ENCODE data around the gene DNASE2.

The DNASE2 gene

GRCh38 chr19:12864721-12865715 lies 16.2 kb downstream of the DNASE2 start:
- H3K27me3 ChIP-seq (ENCODE audit: control insufficient read depth, insufficient read depth, low read length), result no peaks in the 10 kb centered on the region

GRCh38 chr19:12864143-12864542 lies 17.1 kb downstream of the DNASE2 start:
- no peak overlapping the region for H3K4me2 ChIP-seq (ENCODE audit: low read length)
- no peak overlapping the region for H3K27ac ChIP-seq
- no peak for TF ChIP-seq CTCF (IDR thresholded peaks at IDR 0.05)
- H3K79me2 ChIP-seq, result no peaks in the 10 kb centered on the region
- H3K4me3 ChIP-seq (ENCODE audit: low read depth, low read length), result no peak overlapping the region
- H3K9me3 ChIP-seq (ENCODE audit: control insufficient read depth, low read length), result no peaks in the 10 kb centered on the region
- no peaks in the 10 kb centered on the region for H3K36me3 ChIP-seq (ENCODE audit: control insufficient read depth, insufficient read depth, low read length)
- H2AFZ ChIP-seq, result no peak overlapping the region
- H3K4me1 ChIP-seq, result no peaks in the 10 kb centered on the region
- no peaks in the 10 kb centered on the region for H3K27me3 ChIP-seq (ENCODE audit: control insufficient read depth, insufficient read depth, low read length)
- no peak overlapping the region for H3K9ac ChIP-seq

More at GRCh38 chr19:12864721-12865715, 16.2 kb downstream of the DNASE2 start:
- Histone ChIP-seq H3K4me3 (ENCODE audit: low read depth, low read length) (no peak overlapping the region), H3K36me3 (ENCODE audit: control insufficient read depth, insufficient read depth, low read length) (no peaks in the 10 kb centered on the region), H3K9ac (no peak overlapping the region), H3K4me2 (ENCODE audit: low read length) (no peak overlapping the region), H3K9me3 (ENCODE audit: control insufficient read depth, low read length) (no peaks in the 10 kb centered on the region), H2AFZ (no peak overlapping the region), H3K79me2 (no peaks in the 10 kb centered on the region), H3K27ac (no peak overlapping the region), H3K4me1 (no peaks in the 10 kb centered on the region)
- no peak for TF ChIP-seq CTCF (IDR thresholded peaks at IDR 0.05)

- H2AFZ ChIP-seq, result no peak overlapping the region
- TF ChIP-seq CTCF (IDR thresholded peaks at IDR 0.05), result no peak
- no peak overlapping the region for H3K4me2 ChIP-seq (ENCODE audit: low read length)
- H3K27ac ChIP-seq, result no peak overlapping the region
- peaks cover 3% of the 10 kb centered on the region for H3K9me3 ChIP-seq (ENCODE audit: control insufficient read depth, low read length)
- H3K4me3 ChIP-seq (ENCODE audit: low read depth, low read length), result no peak overlapping the region
- no peaks in the 10 kb centered on the region for H3K27me3 ChIP-seq (ENCODE audit: control insufficient read depth, insufficient read depth, low read length)
- H3K4me1 ChIP-seq, result no peaks in the 10 kb centered on the region
- H3K9ac ChIP-seq, result no peak overlapping the region
- H3K36me3 ChIP-seq (ENCODE audit: control insufficient read depth, insufficient read depth, low read length), result no peaks in the 10 kb centered on the region
- H3K79me2 ChIP-seq, result no peaks in the 10 kb centered on the region
These were observed 21.7 kb downstream of the DNASE2 start for GRCh38 chr19:12859546-12859945.

- Histone ChIP-seq H3K27ac (no peak overlapping the region), H3K4me3 (ENCODE audit: low read depth, low read length) (no peak overlapping the region), H2AFZ (no peak overlapping the region), H3K4me1 (no peaks in the 10 kb centered on the region), H3K9ac (no peak overlapping the region), H3K36me3 (ENCODE audit: control insufficient read depth, insufficient read depth, low read length) (no peaks in the 10 kb centered on the region), H3K4me2 (ENCODE audit: low read length) (no peak overlapping the region), H3K9me3 (ENCODE audit: control insufficient read depth, low read length) (peaks cover 3% of the 10 kb centered on the region), H3K27me3 (ENCODE audit: control insufficient read depth, insufficient read depth, low read length) (no peaks in the 10 kb centered on the region), H3K79me2 (no peaks in the 10 kb centered on the region)
- no peak for TF ChIP-seq CTCF (IDR thresholded peaks at IDR 0.05)
These were observed 23.0 kb downstream of the DNASE2 start for GRCh38 chr19:12858041-12858928.
